H4 (cell line): ENCODE measurements around the gene BBX. TPM values are rescaled to one million over a fixed set of nuclear protein-coding genes. Genes with fewer than 3 reads are reported as not detected.
"Not testable (repeated sequence)": the region's sequence is repeated elsewhere in the genome, so short reads cannot be mapped to it uniquely, and the experiment has no call there.

ENCODE experiments used
- DNase-seq: peaks from one replicate; pipeline ENCODE4 v3.0.0-alpha.2; 2015; ENCODE audit warnings: low spot score
- total RNA-seq: library from RNA; depleted of rRNA; stranded (reverse); fragments of >200 nt; shearing (Covaris generic); gene quantifications from 2 replicates; pipeline ENCODE4 v1.2.3, GENCODE V29; 2014

BBX gene
- total RNA-seq, 1 experiment from 2014 or later: 30.6 TPM

- DNase-seq: no peak
Observed at GRCh38 chr3:107682580-107682979, 159.8 kb downstream of the BBX start.

GRCh38 chr3:107683447-107683846, 160.7 kb downstream of the BBX start:
- no peak for DNase-seq

- DNase-seq: no peak
Observed at GRCh38 chr3:107684431-107684925, 161.7 kb downstream of the BBX start.

GRCh38 chr3:107685383-107685782, 162.6 kb downstream of the BBX start:
- no peak for DNase-seq

GRCh38 chr3:107687056-107687581, 164.4 kb downstream of the BBX start:
- no peak for DNase-seq

GRCh38 chr3:107689355-107689754, 166.6 kb downstream of the BBX start:
- DNase-seq: no peak

GRCh38 chr3:107690522-107691138, 167.9 kb downstream of the BBX start:
- DNase-seq: peak; percentile 29

GRCh38 chr3:107691984-107692383, 169.2 kb downstream of the BBX start:
- not testable (repeated sequence) for DNase-seq

- DNase-seq: not testable (repeated sequence)
Observed at GRCh38 chr3:107697348-107697747, 174.6 kb downstream of the BBX start.

- not testable (repeated sequence) for DNase-seq
Observed at GRCh38 chr3:107697855-107698254, 175.1 kb downstream of the BBX start.

- DNase-seq: no peak
Observed at GRCh38 chr3:107699682-107700081, 176.9 kb downstream of the BBX start.

- DNase-seq: no peak
Observed at GRCh38 chr3:107701299-107701698, 178.5 kb downstream of the BBX start.

- DNase-seq: no peak
Observed at GRCh38 chr3:107704477-107704876, 181.7 kb downstream of the BBX start.

GRCh38 chr3:107705046-107705445, 182.3 kb downstream of the BBX start:
- DNase-seq: no peak

GRCh38 chr3:107710851-107711250, 188.1 kb downstream of the BBX start:
- DNase-seq: peak; percentile 31

GRCh38 chr3:107716734-107717133, 194.0 kb downstream of the BBX start:
- DNase-seq: no peak

GRCh38 chr3:107718547-107718946, 195.8 kb downstream of the BBX start:
- DNase-seq: no peak

- no peak for DNase-seq
Observed at GRCh38 chr3:107727102-107727501, 204.3 kb downstream of the BBX start.

GRCh38 chr3:107729686-107730085, 206.9 kb downstream of the BBX start:
- DNase-seq: no peak

- DNase-seq: no peak
Observed at GRCh38 chr3:107734317-107734716, 211.6 kb downstream of the BBX start.

- DNase-seq: no peak
Observed at GRCh38 chr3:107737914-107738313, 215.2 kb downstream of the BBX start.

- DNase-seq: no peak
Observed at GRCh38 chr3:107738486-107739183, 215.9 kb downstream of the BBX start.

- DNase-seq: no peak
Observed at GRCh38 chr3:107739227-107739626, 216.5 kb downstream of the BBX start.
